GM12878 (cell line): ENCODE results near the gene PROX2.

Experiments
- CTCF ChIP-seq, 3 experiments: IDR thresholded peaks in 2 of 3; conservative IDR thresholded peaks in 1 of 3; 2 replicates each; pipeline ENCODE4 v1.5.1; 2011; ENCODE audit warnings: low read depth in 3 of 3, low read length in 3 of 3, mild to moderate bottlenecking in 3 of 3, control low read depth in 2 of 3, moderate library complexity in 2 of 3, inconsistent platforms in 1 of 3, mixed read lengths in 1 of 3; ENCODE audit not compliant: control insufficient read depth in 2 of 3, insufficient read depth in 1 of 3; ENCODE audit errors: extremely low read depth in 1 of 3
- EP300 ChIP-seq, 2 experiments: fragments of 150-350 bp in 1 of 2; IDR thresholded peaks; 2 replicates each; pipeline ENCODE4 v1.6.1; 2011 to 2012; ENCODE audit warnings: low read depth in 2 of 2, low read length in 2 of 2, borderline replicate concordance in 1 of 2, improper control_type of control experiment in 1 of 2, inconsistent platforms in 1 of 2; ENCODE audit not compliant: control insufficient read depth in 1 of 2
- YY1 ChIP-seq: IDR thresholded peaks from 2 replicates; pipeline ENCODE4 v1.6.1; 2011; ENCODE audit warnings: low read depth, mild to moderate bottlenecking, low read length

- no peak for TF ChIP-seq CTCF (IDR thresholded peaks at IDR 0.05 in 2 of 3, conservative IDR thresholded peaks at IDR 0.05 in 1 of 3; ENCODE audit: control insufficient read depth in 2 of 3, extremely low read depth in 1 of 3, insufficient read depth in 1 of 3, low read depth in 3 of 3, low read length in 3 of 3)
- TF ChIP-seq EP300 (IDR thresholded peaks at IDR 0.05; ENCODE audit: borderline replicate concordance in 1 of 2, control insufficient read depth in 1 of 2, low read depth in 2 of 2, low read length in 2 of 2), result no peak
- TF ChIP-seq YY1, result no peak
These were observed 31.8 kb upstream of the PROX2 start for GRCh38 chr14:74907744-74908143.
